ENCODE results near the gene AP2B1. TPM values are rescaled to one million over a fixed set of nuclear protein-coding genes. Genes with fewer than 3 reads are reported as not detected.
A peak's percentile ranks its signal among the peaks of the same experiment; 100 is the strongest.

Gene AP2B1
- total and polyA plus RNA-seq, 12 donors = 23.4 to 167 (median 78.2) TPM

- 65 to 92% (median 83%) methylated on average over 2 of the region's 2 CpGs for WGBS, 4 donors
- no peak for TF ChIP-seq CTCF (IDR thresholded peaks at IDR 0.05)
- TF ChIP-seq POLR2A (IDR thresholded peaks at IDR 0.05) = no peak
- DNase-seq = peak in 1 of 7 donors; percentile 25
- H3K36me3 ChIP-seq (replicated peaks in 1 of 2) = peaks cover 0 to 29% of the 10 kb centered on the region in 2 donors
- peaks cover 0 to 2% of the 10 kb centered on the region in 2 donors for H3K4me1 ChIP-seq (replicated peaks in 1 of 2)
- H3K4me3 ChIP-seq = no peak overlapping the region
- H3K9me3 ChIP-seq (replicated peaks in 1 of 3) = no peaks in the 10 kb centered on the region
- H3K27me3 ChIP-seq = no peaks in the 10 kb centered on the region
- intact Hi-C loops (cut with DNase I) = no loop called here
- peak overlapping the region in 1 of 5 donors; percentile 27 for H3K27ac ChIP-seq
Measured at GRCh38 chr17:35725802-35726126, 138.6 kb downstream of the AP2B1 start.

GRCh38 chr17:35726127-35726952 is 139.2 kb downstream of the AP2B1 start:
- no peak for TF ChIP-seq CTCF (IDR thresholded peaks at IDR 0.05)
- TF ChIP-seq POLR2A (IDR thresholded peaks at IDR 0.05) = no peak
- H3K4me1 ChIP-seq (replicated peaks in 1 of 2) = peaks cover 5 to 8% of the 10 kb centered on the region in 2 donors
- H3K9me3 ChIP-seq (replicated peaks in 1 of 3) = no peaks in the 10 kb centered on the region
- intact Hi-C loops (cut with DNase I) = no loop called here
- DNase-seq = peak; percentile 21 to 74 (median 58)
- H3K36me3 ChIP-seq (replicated peaks in 1 of 2) = peaks cover 0 to 29% of the 10 kb centered on the region in 2 donors
- 59 to 77% (median 62%) methylated on average over 2 to 6 of the region's 6 CpGs for WGBS, 4 donors
- H3K4me3 ChIP-seq = no peak overlapping the region
- H3K27ac ChIP-seq = peak overlapping the region in 2 of 5 donors; percentile 3 to 27
- H3K27me3 ChIP-seq = no peaks in the 10 kb centered on the region

- WGBS, 4 donors = 81 to 93% (median 91%) methylated on average over 5 of the region's 5 CpGs
- no peaks in the 10 kb centered on the region for H3K27me3 ChIP-seq
- peaks cover 6 to 8% of the 10 kb centered on the region in 2 donors for H3K4me1 ChIP-seq (replicated peaks in 1 of 2)
- TF ChIP-seq CTCF (IDR thresholded peaks at IDR 0.05) = no peak
- TF ChIP-seq POLR2A (IDR thresholded peaks at IDR 0.05) = no peak
- no peak overlapping the region for H3K4me3 ChIP-seq
- peak overlapping the region in 2 of 5 donors; percentile 3 to 27 for H3K27ac ChIP-seq
- no peak for DNase-seq
- H3K36me3 ChIP-seq (replicated peaks in 1 of 2) = peaks cover 0 to 29% of the 10 kb centered on the region in 2 donors
- no peaks in the 10 kb centered on the region for H3K9me3 ChIP-seq (replicated peaks in 1 of 3)
- intact Hi-C loops (cut with DNase I) = no loop called here
Measured at GRCh38 chr17:35726953-35727460, 139.9 kb downstream of the AP2B1 start.

- H3K27ac ChIP-seq = peak overlapping the region in 1 of 5 donors; percentile 27
Measured at GRCh38 chr17:35727635-35728034, 140.5 kb downstream of the AP2B1 start.

More at GRCh38 chr17:35727635-35728034, 140.5 kb downstream of the AP2B1 start:
- Histone ChIP-seq H3K27me3 (no peaks in the 10 kb centered on the region), H3K9me3 (replicated peaks in 1 of 3) (no peaks in the 10 kb centered on the region), H3K4me1 (replicated peaks in 1 of 2) (peaks cover 6 to 8% of the 10 kb centered on the region in 2 donors), H3K36me3 (replicated peaks in 1 of 2) (peaks cover 0 to 28% of the 10 kb centered on the region in 2 donors), H3K4me3 (no peak overlapping the region)
- no peak for TF ChIP-seq CTCF (IDR thresholded peaks at IDR 0.05)
- no peak for TF ChIP-seq POLR2A (IDR thresholded peaks at IDR 0.05)
- WGBS, 4 donors = 91 to 97% (median 92%) methylated on average over 5 of the region's 5 CpGs
- DNase-seq = no peak
- intact Hi-C loops (cut with DNase I) = no loop called here

Measured in adrenal gland (tissue), 12 donors.